Left colon (tissue), 2 donors: ENCODE data around the gene CCL19. TPM values are rescaled to one million over a fixed set of nuclear protein-coding genes. Genes with fewer than 3 reads are reported as not detected.

Experiments used
- ATAC-seq: fragments of 200-7000 bp; cut with Tn5 transposase; one replicate; pipeline ENCODE4 v1.9.1; 2020; ENCODE audit warnings: mild to moderate bottlenecking, moderate library complexity
- DNase-seq, 2 donors: peaks; one replicate each; pipeline ENCODE4 v3.0.0-alpha.2; 2020
- intact Hi-C, 2 donors: fragments of 100-400 bp; cut with DNase I in 1 of 2; cut with micrococcal nuclease in 1 of 2; formaldehyde crosslinking; loops; one replicate each; pipeline versions ENCODE4 v1.11.2 to v1.14.0; 2022; cut with DNase I, micrococcal nuclease
- total RNA-seq, 2 donors: library from RNA; stranded (reverse); fragmentation: NEBNext Ultra II Directional; extraction: Animal tissue kit (Norgen Biotek cat#: 25700); gene quantifications; one replicate each; pipeline ENCODE4 v1.2.1, GENCODE V29; 2021
- donor health status: DM: no; HTN: no; CAD: no.
- donor health status: DM: yes; HTN: yes; CAD: no.

CCL19 gene
- total RNA-seq, 2 donors from 2014 or later, result 2.6 TPM; not detected in 1

- intact Hi-C loops, result no loop called here
- ATAC-seq, result no peak
- DNase-seq, result no peak
Observed at GRCh38 chr9:34669809-34670562, 21.1 kb downstream of the CCL19 start.

- DNase-seq (peak; percentile 96 to 97), ATAC-seq (peak; percentile 85)
- intact Hi-C loops, result no loop called here
Observed at GRCh38 chr9:34665381-34666250, 25.5 kb downstream of the CCL19 start.

- ATAC-seq, result no peak
- DNase-seq, result no peak
- intact Hi-C loops, result no loop called here
Observed at GRCh38 chr9:34665067-34665380, 26.1 kb downstream of the CCL19 start.

- peak; percentile 43 for ATAC-seq
Observed at GRCh38 chr9:34664281-34665066, 26.6 kb downstream of the CCL19 start.

GRCh38 chr9:34663303-34663605 lies 27.8 kb downstream of the CCL19 start:
- intact Hi-C loops, result no loop called here
- ATAC-seq (no peak), DNase-seq (no peak)

More at GRCh38 chr9:34664281-34665066, 26.6 kb downstream of the CCL19 start:
- peak; percentile 83 to 91 for DNase-seq
- intact Hi-C loops, result no loop called here

GRCh38 chr9:34662526-34663302 lies 28.4 kb downstream of the CCL19 start, which contains the start of gene CCL27:
TSS of gene CCL27 (minus strand) at chr9:34662657. CDS start at chr9:34662633, 24 bp downstream.
- DNase-seq, result no peak
- intact Hi-C loops, result no loop called here
- ATAC-seq, result no peak

GRCh38 chr9:34659592-34660253 lies 31.4 kb downstream of the CCL19 start:
- ATAC-seq, result peak; percentile 69
- intact Hi-C loops, result no loop called here
- peak; percentile 42 to 52 for DNase-seq

GRCh38 chr9:34658461-34658860 lies 32.6 kb downstream of the CCL19 start:
- ATAC-seq (no peak), DNase-seq (no peak)
- intact Hi-C loops, result no loop called here

- ATAC-seq (no peak), DNase-seq (no peak)
- intact Hi-C loops, result no loop called here
Observed at GRCh38 chr9:34656992-34657391, 34.1 kb downstream of the CCL19 start.

GRCh38 chr9:34655394-34655793 lies 35.7 kb downstream of the CCL19 start:
- ATAC-seq, result no peak
- intact Hi-C loops, result no loop called here
- no peak for DNase-seq

- ATAC-seq (no peak), DNase-seq (peak; percentile 51 to 81)
- intact Hi-C loops, result no loop called here
Observed at GRCh38 chr9:34654323-34655051, 36.6 kb downstream of the CCL19 start.

- DNase-seq (peak in 1 of 2 donors; percentile 14), ATAC-seq (no peak)
- intact Hi-C loops, result no loop called here
Observed at GRCh38 chr9:34653151-34654072, 37.7 kb downstream of the CCL19 start.

GRCh38 chr9:34652602-34653000 lies 38.5 kb downstream of the CCL19 start:
- ATAC-seq, result peak; percentile 9
- DNase-seq, result no peak
- intact Hi-C loops, result no loop called here

GRCh38 chr9:34651876-34652601 lies 39.0 kb downstream of the CCL19 start, which contains the start of gene IL11RA:
TSS of gene IL11RA (plus strand) at chr9:34652185. CDS start at chr9:34655218, 3,033 bp downstream.
- intact Hi-C loops, result no loop called here
- peak; percentile 85 for ATAC-seq
- DNase-seq, result peak; percentile 90 to 94

- intact Hi-C loops, result no loop called here
- ATAC-seq, result peak; percentile 8
- peak; percentile 52 to 62 for DNase-seq
Observed at GRCh38 chr9:34651321-34651720, 39.8 kb downstream of the CCL19 start.

GRCh38 chr9:34650816-34651215 lies 40.3 kb downstream of the CCL19 start:
- no peak for ATAC-seq
- peak in 1 of 2 donors; percentile 24 for DNase-seq
- intact Hi-C loops, result no loop called here
